ENCODE data around the gene AQP12A.

DNA sequence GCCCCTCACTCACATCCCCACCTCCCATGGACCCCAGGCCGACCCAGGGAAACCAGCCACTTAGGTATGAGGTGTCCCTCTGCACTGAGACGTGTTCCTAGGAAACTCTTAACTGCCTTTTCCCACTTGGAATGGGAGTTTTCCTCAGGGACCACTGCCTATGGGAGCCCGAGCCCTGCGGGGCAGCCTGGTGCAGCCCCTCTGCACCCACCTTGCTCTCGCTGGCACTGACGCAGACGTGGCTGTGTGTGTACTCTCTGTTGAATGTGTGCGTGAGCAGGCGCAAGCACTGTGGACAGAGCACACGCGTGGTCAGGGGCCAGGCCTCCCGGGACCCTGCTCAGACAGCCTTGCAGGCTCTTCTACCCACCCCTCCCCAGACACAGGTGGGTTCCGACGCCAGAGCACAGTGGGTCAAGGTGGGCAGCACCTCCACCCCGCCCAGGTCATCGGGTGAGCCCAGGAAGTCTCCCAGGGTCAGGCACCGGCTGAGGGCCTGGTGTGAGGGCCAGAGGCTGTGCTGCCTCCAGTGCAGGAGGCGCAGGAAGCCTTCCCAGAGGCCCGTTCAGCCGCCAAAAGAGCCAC, 30.0 kb downstream of the AQP12A start:
- no peak for TF ChIP-seq POLR2A (IDR thresholded peaks at IDR 0.05)
- TF ChIP-seq, protein P1, sequence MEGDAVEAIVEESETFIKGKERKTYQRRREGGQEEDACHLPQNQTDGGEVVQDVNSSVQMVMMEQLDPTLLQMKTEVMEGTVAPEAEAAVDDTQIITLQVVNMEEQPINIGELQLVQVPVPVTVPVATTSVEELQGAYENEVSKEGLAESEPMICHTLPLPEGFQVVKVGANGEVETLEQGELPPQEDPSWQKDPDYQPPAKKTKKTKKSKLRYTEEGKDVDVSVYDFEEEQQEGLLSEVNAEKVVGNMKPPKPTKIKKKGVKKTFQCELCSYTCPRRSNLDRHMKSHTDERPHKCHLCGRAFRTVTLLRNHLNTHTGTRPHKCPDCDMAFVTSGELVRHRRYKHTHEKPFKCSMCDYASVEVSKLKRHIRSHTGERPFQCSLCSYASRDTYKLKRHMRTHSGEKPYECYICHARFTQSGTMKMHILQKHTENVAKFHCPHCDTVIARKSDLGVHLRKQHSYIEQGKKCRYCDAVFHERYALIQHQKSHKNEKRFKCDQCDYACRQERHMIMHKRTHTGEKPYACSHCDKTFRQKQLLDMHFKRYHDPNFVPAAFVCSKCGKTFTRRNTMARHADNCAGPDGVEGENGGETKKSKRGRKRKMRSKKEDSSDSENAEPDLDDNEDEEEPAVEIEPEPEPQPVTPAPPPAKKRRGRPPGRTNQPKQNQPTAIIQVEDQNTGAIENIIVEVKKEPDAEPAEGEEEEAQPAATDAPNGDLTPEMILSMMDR (IDR thresholded peaks at IDR 0.05) = no peak

Data from adrenal gland (tissue), 5 donors.